ENCODE measurements around the gene ACADM. TPM values are rescaled to one million over a fixed set of nuclear protein-coding genes. Genes with fewer than 3 reads are reported as not detected.
"Not testable (repeated sequence)": the region's sequence is repeated elsewhere in the genome, so short reads cannot be mapped to it uniquely, and the experiment has no call there.

Gene ACADM
- total RNA-seq, 1 donor from 2014 or later: 70.3 TPM

DNA sequence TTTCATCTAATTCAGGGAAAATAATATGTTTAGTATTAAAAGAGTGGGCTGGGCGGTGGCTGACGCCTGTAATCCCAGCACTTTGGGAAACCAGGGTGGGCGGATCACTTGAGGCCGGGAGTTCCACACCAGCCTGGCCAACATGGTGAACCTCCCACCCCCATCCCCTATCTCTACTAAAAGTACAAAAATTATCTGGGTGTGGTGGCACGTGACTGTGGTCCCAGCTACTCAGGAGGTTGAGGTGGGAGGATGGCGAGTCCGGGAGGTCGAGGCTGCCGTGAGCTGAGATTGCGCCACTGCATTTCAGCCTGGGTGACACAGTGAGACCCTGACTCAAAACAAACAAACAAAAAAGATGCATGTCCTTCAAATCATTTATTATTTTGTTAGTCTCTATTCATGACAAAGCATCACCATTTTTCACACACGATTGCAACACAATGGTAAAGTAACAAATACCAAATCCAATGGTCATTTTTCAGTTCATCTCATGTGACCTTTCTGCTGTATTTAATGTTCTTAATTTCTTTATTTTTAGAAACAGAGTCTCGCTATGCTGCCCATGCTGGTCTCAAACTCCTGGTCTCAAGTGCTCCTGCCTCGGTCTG lies 73.2 kb downstream of the ACADM start:
- DNase-seq: no peak
- TF ChIP-seq CTCF (IDR thresholded peaks at IDR 0.05; ENCODE audit: partially characterized antibody, unreplicated experiment): no peak
- H3K4me1 Mint-ChIP-seq (ENCODE audit: low read depth, unreplicated experiment): no peaks in the 10 kb centered on the region
- no peaks in the 10 kb centered on the region for H3K36me3 Mint-ChIP-seq (ENCODE audit: unreplicated experiment)
- no peak overlapping the region for H3K27ac Mint-ChIP-seq (ENCODE audit: unreplicated experiment)
- H3K27me3 Mint-ChIP-seq (ENCODE audit: unreplicated experiment): no peaks in the 10 kb centered on the region
- no peaks in the 10 kb centered on the region for H3K9me3 Mint-ChIP-seq (ENCODE audit: unreplicated experiment)
- no peak overlapping the region for H3K4me3 Mint-ChIP-seq (ENCODE audit: unreplicated experiment)

DNA sequence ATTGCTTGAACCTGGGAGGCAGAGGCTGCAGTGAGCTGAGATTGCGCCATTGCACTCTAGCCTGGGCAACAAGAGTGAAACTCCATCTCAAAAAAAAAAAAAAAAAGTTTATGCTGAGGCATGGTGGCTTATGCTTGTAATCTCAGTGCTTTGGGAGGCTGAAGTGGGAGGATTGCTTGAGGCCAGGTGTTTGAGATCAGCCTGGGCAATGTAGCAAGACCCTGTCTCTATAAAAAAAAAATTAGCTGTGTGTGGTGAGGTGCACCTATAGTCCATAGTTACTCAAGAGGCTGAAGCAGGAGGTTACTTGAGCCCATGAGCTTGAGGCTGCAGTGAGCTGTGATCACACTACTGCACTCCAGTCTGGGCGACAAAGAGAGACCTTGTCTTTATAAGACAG lies 77.0 kb downstream of the ACADM start:
- H3K4me3 Mint-ChIP-seq (ENCODE audit: unreplicated experiment); H3K27me3 Mint-ChIP-seq (ENCODE audit: unreplicated experiment); DNase-seq; H3K36me3 Mint-ChIP-seq (ENCODE audit: unreplicated experiment); H3K27ac Mint-ChIP-seq (ENCODE audit: unreplicated experiment); H3K4me1 Mint-ChIP-seq (ENCODE audit: low read depth, unreplicated experiment); H3K9me3 Mint-ChIP-seq (ENCODE audit: unreplicated experiment): not testable (repeated sequence)

DNA sequence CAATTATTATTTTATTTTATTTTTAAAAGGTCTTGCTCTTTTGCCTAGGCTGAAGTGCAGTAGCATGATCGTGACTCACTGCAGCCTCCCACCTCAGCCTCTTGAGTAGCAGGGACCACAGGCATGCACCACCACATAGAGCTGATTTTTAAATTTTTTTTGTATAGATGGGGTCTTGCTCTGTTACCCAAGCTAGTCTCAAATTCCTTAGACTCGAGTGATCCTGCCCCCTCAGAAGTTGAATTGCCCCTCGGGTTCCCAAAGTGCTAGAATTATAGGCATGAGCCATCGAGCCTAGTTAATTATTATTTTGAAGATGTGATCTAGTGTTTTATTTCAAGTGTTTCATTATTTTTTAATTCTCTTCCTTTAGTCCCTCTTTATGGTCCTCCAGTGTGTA lies 84.4 kb downstream of the ACADM start:
- no peak overlapping the region for H3K27ac Mint-ChIP-seq (ENCODE audit: unreplicated experiment)
- no peak overlapping the region for H3K4me3 Mint-ChIP-seq (ENCODE audit: unreplicated experiment)
- TF ChIP-seq CTCF (IDR thresholded peaks at IDR 0.05; ENCODE audit: partially characterized antibody, unreplicated experiment): no peak
- H3K36me3 Mint-ChIP-seq (ENCODE audit: unreplicated experiment): no peaks in the 10 kb centered on the region
- DNase-seq: no peak
- H3K4me1 Mint-ChIP-seq (ENCODE audit: low read depth, unreplicated experiment): no peaks in the 10 kb centered on the region
- H3K27me3 Mint-ChIP-seq (ENCODE audit: unreplicated experiment): no peaks in the 10 kb centered on the region
- no peaks in the 10 kb centered on the region for H3K9me3 Mint-ChIP-seq (ENCODE audit: unreplicated experiment)

DNA sequence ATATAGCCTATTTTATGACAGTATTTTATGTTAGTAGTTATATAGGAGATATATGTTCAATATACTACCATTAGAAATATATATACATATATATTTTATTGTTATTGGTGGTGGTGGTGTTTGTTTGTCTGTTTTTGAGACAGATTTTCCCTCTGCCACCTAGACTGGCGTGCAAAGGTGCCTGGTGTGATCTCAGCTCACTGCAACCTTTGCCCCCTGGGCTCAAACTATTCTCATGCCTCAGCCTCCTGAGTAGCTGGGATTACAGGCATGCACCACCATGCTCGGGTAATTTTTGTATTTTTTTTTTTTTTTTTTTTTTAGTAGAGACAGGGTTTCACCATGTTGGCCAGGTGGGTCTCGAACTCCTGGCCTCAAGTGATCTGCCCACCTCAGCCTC lies 85.6 kb downstream of the ACADM start:
- not testable (repeated sequence) for H3K9me3 Mint-ChIP-seq (ENCODE audit: unreplicated experiment); H3K27ac Mint-ChIP-seq (ENCODE audit: unreplicated experiment); DNase-seq; H3K36me3 Mint-ChIP-seq (ENCODE audit: unreplicated experiment); H3K4me3 Mint-ChIP-seq (ENCODE audit: unreplicated experiment); H3K4me1 Mint-ChIP-seq (ENCODE audit: low read depth, unreplicated experiment); H3K27me3 Mint-ChIP-seq (ENCODE audit: unreplicated experiment)

DNA sequence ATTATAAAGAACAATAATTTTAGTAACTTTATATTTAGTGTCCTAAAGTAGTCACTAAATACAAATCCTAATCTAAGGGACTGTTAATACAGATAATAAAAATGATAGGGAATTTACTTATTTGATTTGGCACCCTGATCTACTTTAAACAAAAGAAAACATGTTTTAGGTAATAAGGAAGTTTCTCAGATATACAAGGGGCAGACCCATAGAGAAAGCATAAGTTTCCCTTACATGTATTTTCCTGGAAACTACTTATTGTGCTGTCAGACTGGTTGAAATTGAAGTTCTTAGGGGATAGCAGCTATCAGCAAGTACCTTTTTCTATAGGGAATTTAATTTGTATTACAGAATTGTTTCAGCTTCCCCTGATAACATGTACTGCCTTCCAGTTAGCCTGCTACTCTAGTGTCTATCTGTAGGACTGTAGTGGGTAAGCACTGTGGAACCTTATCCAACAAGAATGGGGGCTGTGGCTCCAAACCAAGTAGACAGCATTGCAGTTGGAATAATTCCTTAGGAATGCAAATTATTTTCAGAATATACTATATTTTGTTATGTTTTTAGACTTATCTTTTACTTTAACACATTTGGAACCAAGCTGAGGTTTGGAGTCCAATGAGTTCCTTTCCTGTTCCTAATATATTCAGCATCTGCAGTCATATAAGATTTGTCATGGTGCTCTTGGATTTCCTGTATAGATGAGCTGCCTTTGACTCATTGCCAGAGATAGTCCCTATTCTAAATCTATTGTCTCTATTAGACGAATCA lies 86.9 kb downstream of the ACADM start:
- H3K36me3 Mint-ChIP-seq (ENCODE audit: unreplicated experiment): no peaks in the 10 kb centered on the region
- no peaks in the 10 kb centered on the region for H3K9me3 Mint-ChIP-seq (ENCODE audit: unreplicated experiment)
- no peak overlapping the region for H3K4me3 Mint-ChIP-seq (ENCODE audit: unreplicated experiment)
- no peak overlapping the region for H3K27ac Mint-ChIP-seq (ENCODE audit: unreplicated experiment)
- TF ChIP-seq CTCF (IDR thresholded peaks at IDR 0.05; ENCODE audit: partially characterized antibody, unreplicated experiment): no peak
- no peaks in the 10 kb centered on the region for H3K4me1 Mint-ChIP-seq (ENCODE audit: low read depth, unreplicated experiment)
- DNase-seq: no peak
- H3K27me3 Mint-ChIP-seq (ENCODE audit: unreplicated experiment): no peaks in the 10 kb centered on the region

- Mint-ChIP-seq H3K27ac (ENCODE audit: unreplicated experiment) (no peak overlapping the region), H3K4me3 (ENCODE audit: unreplicated experiment) (no peak overlapping the region), H3K4me1 (ENCODE audit: low read depth, unreplicated experiment) (no peaks in the 10 kb centered on the region), H3K36me3 (ENCODE audit: unreplicated experiment) (no peaks in the 10 kb centered on the region), H3K27me3 (ENCODE audit: unreplicated experiment) (no peaks in the 10 kb centered on the region), H3K9me3 (ENCODE audit: unreplicated experiment) (no peaks in the 10 kb centered on the region)
- no peak for DNase-seq
- TF ChIP-seq CTCF (IDR thresholded peaks at IDR 0.05; ENCODE audit: partially characterized antibody, unreplicated experiment): no peak
Measured at GRCh38 chr1:75812065-75812464, 87.6 kb downstream of the ACADM start.
